Tibial artery (tissue), 4 donors: ENCODE results near the gene ACVR1B.
A peak's percentile ranks its signal among the peaks of the same experiment; 100 is the strongest.

Source experiments
- DNase-seq, 2 donors: peaks; one replicate each; pipeline ENCODE4 v3.0.0-alpha.2; 2019
- H3K27ac ChIP-seq, 2 donors: fragments of 200-600 bp; sonication (generic) in 1 of 2; 1 replicate in 1 of 2; 2 replicates in 1 of 2; pipeline ENCODE4 v1.5.1; 2018 to 2019; ENCODE audit warnings: mild to moderate bottlenecking in 1 of 2
- H3K27me3 ChIP-seq, 2 donors: fragments of 200-600 bp; sonication (generic) in 1 of 2; one replicate each; pipeline versions ENCODE4 v1.5.1 to v1.6.0; 2016 to 2019
- H3K36me3 ChIP-seq, 3 donors: fragments of 200-600 bp; sonication (generic) in 2 of 3; one replicate each; pipeline ENCODE4 v1.5.1; 2016 to 2019; ENCODE audit warnings: mild to moderate bottlenecking in 2 of 3
- H3K4me1 ChIP-seq, 4 donors: fragments of 200-600 bp; sonication (generic) in 2 of 4; 1 replicate in 3 of 4; 2 replicates in 1 of 4; pipeline ENCODE4 v1.5.1; 2016 to 2019
- H3K4me3 ChIP-seq, 2 donors: fragments of 200-600 bp; sonication (generic) in 1 of 2; 1 replicate in 1 of 2; 2 replicates in 1 of 2; pipeline ENCODE4 v1.5.1; 2018 to 2019; ENCODE audit warnings: mild to moderate bottlenecking in 2 of 2
- H3K9me3 ChIP-seq, 3 donors: fragments of 200-600 bp; sonication (generic) in 1 of 3; one replicate each; pipeline ENCODE4 v1.5.1; 2016 to 2019
- CTCF ChIP-seq, 2 experiments: fragments of 200-600 bp in 1 of 2; fragments of 450-650 bp in 1 of 2; IDR thresholded peaks; one replicate each; pipeline ENCODE4 v1.5.1; 2017 to 2019; ENCODE audit warnings: antibody characterized with exemption in 2 of 2, mild to moderate bottlenecking in 1 of 2, moderate library complexity in 1 of 2
- intact Hi-C: fragments of 100-400 bp; cut with DNase I; formaldehyde crosslinking; loops from one replicate; pipeline ENCODE4 v1.15.0; 2023; ENCODE audit warnings: low total_unique reads

The ACVR1B gene

GRCh38 chr12:51915003-51915625 is 36.4 kb upstream of the ACVR1B start:
- Histone ChIP-seq H3K4me3 (no peak overlapping the region), H3K9me3 (no peaks in the 10 kb centered on the region), H3K27me3 (peaks cover 0 to 35% of the 10 kb centered on the region in 2 donors), H3K4me1 (peaks cover 0 to 13% (median 6%) of the 10 kb centered on the region in 4 donors), H3K36me3 (peaks cover 0 to 4% (median 0%) of the 10 kb centered on the region in 3 donors), H3K27ac (no peak overlapping the region)
- no peak for DNase-seq
- TF ChIP-seq CTCF (IDR thresholded peaks at IDR 0.05) = no peak
- intact Hi-C loops = no loop called here

DNA sequence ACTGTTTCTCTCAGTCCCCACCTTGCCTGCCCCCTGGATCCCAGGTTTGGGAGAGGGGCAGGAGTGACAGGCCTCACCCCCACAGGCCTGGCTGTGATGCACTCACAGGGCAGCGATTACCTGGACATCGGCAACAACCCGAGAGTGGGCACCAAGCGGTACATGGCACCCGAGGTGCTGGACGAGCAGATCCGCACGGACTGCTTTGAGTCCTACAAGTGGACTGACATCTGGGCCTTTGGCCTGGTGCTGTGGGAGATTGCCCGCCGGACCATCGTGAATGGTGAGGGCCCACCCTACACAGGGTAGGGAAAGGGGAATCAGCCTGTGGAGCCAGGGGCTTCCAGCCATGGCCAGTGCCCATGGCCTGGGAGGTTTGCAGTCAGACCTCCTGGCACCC is 35.5 kb upstream of the ACVR1B start:
- Histone ChIP-seq H3K4me1 (peaks cover 0 to 5% (median 2%) of the 10 kb centered on the region in 4 donors), H3K27me3 (peaks cover 0 to 35% of the 10 kb centered on the region in 2 donors), H3K27ac (no peak overlapping the region), H3K36me3 (peaks cover 0 to 4% (median 0%) of the 10 kb centered on the region in 3 donors), H3K4me3 (no peak overlapping the region), H3K9me3 (no peaks in the 10 kb centered on the region)
- intact Hi-C loops = no loop called here
- TF ChIP-seq CTCF (IDR thresholded peaks at IDR 0.05) = no peak
- DNase-seq = no peak

GRCh38 chr12:51917041-51917590 is 34.4 kb upstream of the ACVR1B start:
- Histone ChIP-seq H3K4me3 (no peak overlapping the region), H3K36me3 (peaks cover 0 to 4% (median 0%) of the 10 kb centered on the region in 3 donors), H3K9me3 (no peaks in the 10 kb centered on the region), H3K27ac (no peak overlapping the region), H3K27me3 (peaks cover 0 to 35% of the 10 kb centered on the region in 2 donors), H3K4me1 (no peaks in the 10 kb centered on the region)
- no peak for DNase-seq
- TF ChIP-seq CTCF (IDR thresholded peaks at IDR 0.05) = no peak
- intact Hi-C loops = no loop called here

DNA sequence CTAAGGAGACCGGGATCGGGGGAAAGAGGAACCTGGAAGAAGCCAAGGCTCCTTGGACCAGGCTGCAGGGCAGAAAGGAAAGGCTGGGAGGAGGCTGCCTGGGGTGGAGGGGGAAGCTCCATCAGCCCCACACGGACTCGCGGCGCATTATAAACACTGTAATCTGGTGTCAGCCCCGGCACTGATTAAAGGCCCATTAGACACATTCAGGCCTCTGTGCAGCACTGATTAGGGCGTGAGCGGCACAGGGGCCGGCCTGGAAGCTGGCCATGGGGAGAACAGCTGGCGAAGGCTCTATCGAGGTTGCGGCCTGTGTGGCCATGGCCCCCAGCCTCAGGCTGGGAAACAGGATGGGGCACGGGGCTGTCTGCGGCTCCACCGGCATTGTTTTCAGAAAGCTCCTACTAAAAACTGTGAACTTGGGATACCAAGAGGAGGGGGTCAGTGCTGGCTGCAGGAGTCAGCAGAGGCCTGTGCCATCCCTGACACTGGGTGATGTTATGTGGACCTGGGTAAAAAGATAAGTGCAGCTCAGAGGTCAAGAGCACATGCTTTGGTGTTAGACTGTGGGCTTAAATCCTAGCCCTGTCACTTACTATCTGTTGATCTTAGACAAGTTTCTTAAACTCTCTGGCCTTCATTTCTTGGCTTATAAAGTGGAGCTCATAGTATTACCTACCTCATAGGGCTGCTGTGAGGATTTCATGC is 33.6 kb upstream of the ACVR1B start:
- peaks cover 0 to 1% (median under 1%) of the 10 kb centered on the region in 4 donors for H3K4me1 ChIP-seq

DNA sequence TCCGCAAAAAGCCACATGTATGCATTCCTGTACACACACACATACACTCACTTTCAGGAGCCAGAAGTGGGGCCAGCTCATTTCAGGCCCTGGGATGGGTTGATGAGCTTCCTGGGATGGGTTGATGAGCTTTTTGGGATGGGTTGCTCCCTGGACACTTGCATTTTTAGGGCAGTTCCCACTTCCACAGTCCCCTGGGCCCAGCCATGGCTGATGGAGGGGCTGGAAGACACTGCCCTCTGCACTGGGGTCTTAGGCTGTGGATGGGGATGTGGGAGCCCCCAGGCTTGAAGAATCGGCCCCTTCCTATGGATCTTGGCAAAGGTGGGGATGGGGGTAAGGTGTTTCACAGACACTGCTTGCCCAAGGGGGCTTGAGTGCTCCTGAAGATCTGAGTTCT is 31.5 kb upstream of the ACVR1B start:
- intact Hi-C loops = loop anchor here (5.0 kb wide), 1 partner anchor 62 kb away; no protein-coding TSS in a partner anchor
- peaks cover 0 to 4% (median 0%) of the 10 kb centered on the region in 3 donors for H3K36me3 ChIP-seq
- no peak for TF ChIP-seq CTCF (IDR thresholded peaks at IDR 0.05)
- no peak overlapping the region for H3K27ac ChIP-seq
- peak in 1 of 2 donors; percentile 34 for DNase-seq
- H3K4me1 ChIP-seq = peaks cover 0 to 12% (median 9%) of the 10 kb centered on the region in 4 donors
- peaks cover 0 to 34% of the 10 kb centered on the region in 2 donors for H3K27me3 ChIP-seq
- no peak overlapping the region for H3K4me3 ChIP-seq
- H3K9me3 ChIP-seq = no peaks in the 10 kb centered on the region

More for the DNA sequence above, 33.6 kb upstream of the ACVR1B start:
- intact Hi-C loops = no loop called here
- no peak overlapping the region for H3K4me3 ChIP-seq
- DNase-seq = peak in 1 of 2 donors; percentile 54
- no peaks in the 10 kb centered on the region for H3K9me3 ChIP-seq
- peaks cover 0 to 34% of the 10 kb centered on the region in 2 donors for H3K27me3 ChIP-seq
- no peak for TF ChIP-seq CTCF (IDR thresholded peaks at IDR 0.05)
- no peak overlapping the region for H3K27ac ChIP-seq
- H3K36me3 ChIP-seq = peaks cover 0 to 4% (median 0%) of the 10 kb centered on the region in 3 donors
